Caco-2 (cell line): ENCODE results near the gene SMIM29. TPM values are rescaled to one million over a fixed set of nuclear protein-coding genes. Genes with fewer than 3 reads are reported as not detected.

ENCODE experiments used
- BruUV-seq: library from RNA; stranded (reverse); fragments of 400-500 nt; replicated peaks from 2 replicates; lab custom pipeline; 2021; lab: Mats Ljungman, UMichigan
- CTCF ChIA-PET: fragments of 300-600 bp; sonication (Branson Sonifier 250); formaldehyde crosslinking; loops from one replicate; lab custom pipeline; 2022; ENCODE audit warnings: antibody characterized with exemption; lab: Charles Lee
- POLR2A ChIA-PET: fragments of 300-600 bp; sonication (Branson Sonifier 250); formaldehyde crosslinking; loops from one replicate; lab custom pipeline; 2022; ENCODE audit warnings: antibody characterized with exemption; lab: Charles Lee
- DNase-seq, 2 experiments: peaks; one replicate each; pipeline versions ENCODE4 v3.0.0 to v3.0.0-alpha.2; 2020 to 2022
- H3K27me3 ChIP-seq: replicated peaks from 2 replicates; pipeline ENCODE4 v1.6.0; 2011; ENCODE audit warnings: low read length; ENCODE audit not compliant: control insufficient read depth, insufficient read depth
- H3K36me3 ChIP-seq: 2 replicates; pipeline ENCODE4 v1.5.1; 2011; ENCODE audit warnings: low read length; ENCODE audit not compliant: control insufficient read depth, insufficient read depth
- H3K4me1 ChIP-seq: fragments of 250-450 bp; sonication (Bioruptor Pico); 2 replicates; pipeline ENCODE4 v1.5.1; 2020; ENCODE audit warnings: mild to moderate bottlenecking
- H3K4me3 ChIP-seq: 2 replicates; pipeline ENCODE4 v1.5.1; 2011; ENCODE audit warnings: low read depth, mild to moderate bottlenecking, control low read depth, low read length
- H3K9me3 ChIP-seq: fragments of 250-450 bp; sonication (Bioruptor Pico); 2 replicates; pipeline ENCODE4 v1.5.1; 2020; ENCODE audit warnings: mild to moderate bottlenecking, moderate library complexity
- H3K27ac Mint-ChIP-seq: one replicate; pipeline ENCODE4 v1.8.0; 2022; ENCODE audit warnings: mixed read lengths; ENCODE audit not compliant: unreplicated experiment
- H3K27me3 Mint-ChIP-seq: one replicate; pipeline ENCODE4 v1.8.0; 2022; ENCODE audit warnings: mixed read lengths; ENCODE audit not compliant: insufficient read depth, unreplicated experiment
- H3K36me3 Mint-ChIP-seq: one replicate; pipeline ENCODE4 v1.8.0; 2022; ENCODE audit warnings: mild to moderate bottlenecking, mixed read lengths; ENCODE audit not compliant: insufficient read depth, unreplicated experiment
- H3K4me1 Mint-ChIP-seq: one replicate; pipeline ENCODE4 v1.8.0; 2022; ENCODE audit warnings: low read depth, mixed read lengths; ENCODE audit not compliant: unreplicated experiment
- H3K4me3 Mint-ChIP-seq: one replicate; pipeline ENCODE4 v1.8.0; 2022; ENCODE audit warnings: mild to moderate bottlenecking, moderate library complexity, mixed read lengths; ENCODE audit not compliant: unreplicated experiment
- H3K9me3 Mint-ChIP-seq: one replicate; pipeline ENCODE4 v1.8.0; 2022; ENCODE audit warnings: mixed read lengths; ENCODE audit not compliant: unreplicated experiment
- CTCF ChIP-seq, 2 experiments: fragments of 200-600 bp in 1 of 2; IDR thresholded peaks; 1 replicate in 1 of 2; 2 replicates in 1 of 2; pipeline versions ENCODE4 v1.5.1 to v1.8.0; 2011 to 2022; ENCODE audit warnings: antibody characterized with exemption in 1 of 2, control low read depth in 1 of 2, inconsistent platforms in 1 of 2, low read depth in 1 of 2, low read length in 1 of 2, mild to moderate bottlenecking in 1 of 2, moderate library complexity in 1 of 2; ENCODE audit not compliant: insufficient read depth in 1 of 2, severe bottlenecking in 1 of 2, unreplicated experiment in 1 of 2
- intact Hi-C: fragments of 100-400 bp; cut with micrococcal nuclease; formaldehyde crosslinking; loops from one replicate; pipeline ENCODE4 v1.10.0; 2022; ENCODE audit not compliant: unreplicated experiment
- total RNA-seq: library from RNA; stranded (reverse); gene quantifications from 2 replicates; pipeline ENCODE4 v1.2.3, GENCODE V29; 2022

Gene SMIM29
- total RNA-seq, 1 experiment from 2014 or later = 16.0 TPM

- TF ChIP-seq CTCF (IDR thresholded peaks at IDR 0.05; ENCODE audit: insufficient read depth in 1 of 2, low read depth in 1 of 2, low read length in 1 of 2, severe bottlenecking in 1 of 2, unreplicated experiment in 1 of 2) = no peak
- H3K27me3 Mint-ChIP-seq = no peaks in the 10 kb centered on the region
- no peak overlapping the region for H3K4me3 Mint-ChIP-seq
- CTCF ChIA-PET = no interaction called here
- H3K27me3 ChIP-seq = no peaks in the 10 kb centered on the region
- intact Hi-C loops = no loop called here
- H3K9me3 Mint-ChIP-seq = no peaks in the 10 kb centered on the region
- no peak for DNase-seq
- H3K4me1 ChIP-seq = no peaks in the 10 kb centered on the region
- no peak overlapping the region for H3K27ac Mint-ChIP-seq
- H3K36me3 Mint-ChIP-seq = peaks cover 8% of the 10 kb centered on the region
- H3K4me1 Mint-ChIP-seq = no peaks in the 10 kb centered on the region
- no TSS peak for BruUV-seq
- POLR2A ChIA-PET = no interaction called here
- no peak overlapping the region for H3K4me3 ChIP-seq
- H3K9me3 ChIP-seq = no peaks in the 10 kb centered on the region
- no peaks in the 10 kb centered on the region; the same call in 1 of the 2 replicates for H3K36me3 ChIP-seq
Measured at GRCh38 chr6:34284563-34285447, 36.0 kb upstream of the SMIM29 start.

- H3K9me3 ChIP-seq = no peaks in the 10 kb centered on the region
- POLR2A ChIA-PET = no interaction called here
- no peaks in the 10 kb centered on the region for H3K9me3 Mint-ChIP-seq
- no peak overlapping the region for H3K4me3 Mint-ChIP-seq
- no peaks in the 10 kb centered on the region for H3K36me3 ChIP-seq
- H3K4me1 Mint-ChIP-seq = peaks cover 9% of the 10 kb centered on the region
- BruUV-seq = no TSS peak
- no peak overlapping the region for H3K27ac Mint-ChIP-seq
- no peaks in the 10 kb centered on the region for H3K27me3 ChIP-seq
- CTCF ChIA-PET = no interaction called here
- no peak for DNase-seq
- intact Hi-C loops = no loop called here
- H3K27me3 Mint-ChIP-seq = no peaks in the 10 kb centered on the region
- TF ChIP-seq CTCF (IDR thresholded peaks at IDR 0.05; ENCODE audit: insufficient read depth in 1 of 2, low read depth in 1 of 2, low read length in 1 of 2, severe bottlenecking in 1 of 2, unreplicated experiment in 1 of 2) = no peak
- peaks cover 8% of the 10 kb centered on the region for H3K4me1 ChIP-seq
- no peak overlapping the region for H3K4me3 ChIP-seq
- peaks cover 16% of the 10 kb centered on the region for H3K36me3 Mint-ChIP-seq
Measured at GRCh38 chr6:34281702-34282334, 33.0 kb upstream of the SMIM29 start.

- ChIA-PET CTCF (interaction anchor here (0.6 kb wide), 1 partner anchor 302 kb away, joined by 5 read pairs; no protein-coding TSS in a partner anchor), POLR2A (interaction anchor here (0.5 kb wide), 1 partner anchor 30 kb away, joined by 5 read pairs; no protein-coding TSS in a partner anchor)
- no TSS peak for BruUV-seq
- Histone ChIP-seq H3K9me3 (no peaks in the 10 kb centered on the region), H3K4me1 (peaks cover 16% of the 10 kb centered on the region), H3K36me3 (no peaks in the 10 kb centered on the region), H3K27me3 (no peaks in the 10 kb centered on the region), H3K4me3 (no peak overlapping the region)
- H3K4me3 Mint-ChIP-seq = no peak overlapping the region
- no peaks in the 10 kb centered on the region for H3K9me3 Mint-ChIP-seq
- peaks cover 16% of the 10 kb centered on the region for H3K36me3 Mint-ChIP-seq
- H3K4me1 Mint-ChIP-seq = peaks cover 17% of the 10 kb centered on the region
- no peak overlapping the region for H3K27ac Mint-ChIP-seq
- no peak for DNase-seq
- intact Hi-C loops = no loop called here
- no peaks in the 10 kb centered on the region for H3K27me3 Mint-ChIP-seq
- no peak for TF ChIP-seq CTCF (IDR thresholded peaks at IDR 0.05; ENCODE audit: insufficient read depth in 1 of 2, low read depth in 1 of 2, low read length in 1 of 2, severe bottlenecking in 1 of 2, unreplicated experiment in 1 of 2)
Measured at GRCh38 chr6:34280216-34280615, 31.4 kb upstream of the SMIM29 start.
